ENCODE data around the gene BCL10.

DNA sequence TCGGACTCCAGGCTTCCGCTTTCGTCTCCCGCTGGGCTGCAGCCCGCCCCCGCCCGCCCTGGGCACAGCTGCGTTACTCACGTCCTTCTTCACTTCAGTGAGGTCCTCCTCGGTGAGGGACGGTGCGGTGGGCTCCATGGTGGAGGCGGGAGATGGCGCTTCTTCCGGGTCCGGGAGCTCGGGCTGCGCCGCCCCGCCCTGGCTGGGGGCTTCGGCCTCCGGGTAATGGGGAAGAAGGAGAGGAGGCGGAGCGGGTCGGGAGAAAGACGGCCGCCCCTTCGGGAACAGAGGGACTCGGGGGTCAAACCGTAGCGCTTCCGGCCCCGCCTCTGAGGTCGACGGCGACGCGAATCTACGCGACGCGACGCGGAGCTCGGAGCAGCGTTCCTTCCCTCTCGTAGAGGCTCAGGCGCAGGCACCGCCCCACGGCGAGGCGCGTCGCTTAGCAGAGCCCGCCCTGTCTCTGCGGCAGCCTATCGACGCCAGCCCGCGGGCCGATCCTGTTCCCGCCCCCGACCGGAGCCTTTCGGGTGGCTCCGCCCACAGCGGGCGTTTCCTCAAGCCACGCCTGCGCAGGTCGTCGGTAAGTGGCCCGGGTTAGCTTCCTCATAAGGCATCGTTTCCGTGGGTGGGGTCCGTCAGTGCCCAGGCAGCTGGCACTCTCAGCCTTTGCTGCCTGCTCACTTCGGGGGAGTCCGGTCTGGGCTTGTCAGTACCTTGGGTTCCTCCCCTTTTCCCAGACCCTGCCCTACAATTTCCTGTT lies at the start of gene BCL10:
- TF ChIP-seq, protein P1, sequence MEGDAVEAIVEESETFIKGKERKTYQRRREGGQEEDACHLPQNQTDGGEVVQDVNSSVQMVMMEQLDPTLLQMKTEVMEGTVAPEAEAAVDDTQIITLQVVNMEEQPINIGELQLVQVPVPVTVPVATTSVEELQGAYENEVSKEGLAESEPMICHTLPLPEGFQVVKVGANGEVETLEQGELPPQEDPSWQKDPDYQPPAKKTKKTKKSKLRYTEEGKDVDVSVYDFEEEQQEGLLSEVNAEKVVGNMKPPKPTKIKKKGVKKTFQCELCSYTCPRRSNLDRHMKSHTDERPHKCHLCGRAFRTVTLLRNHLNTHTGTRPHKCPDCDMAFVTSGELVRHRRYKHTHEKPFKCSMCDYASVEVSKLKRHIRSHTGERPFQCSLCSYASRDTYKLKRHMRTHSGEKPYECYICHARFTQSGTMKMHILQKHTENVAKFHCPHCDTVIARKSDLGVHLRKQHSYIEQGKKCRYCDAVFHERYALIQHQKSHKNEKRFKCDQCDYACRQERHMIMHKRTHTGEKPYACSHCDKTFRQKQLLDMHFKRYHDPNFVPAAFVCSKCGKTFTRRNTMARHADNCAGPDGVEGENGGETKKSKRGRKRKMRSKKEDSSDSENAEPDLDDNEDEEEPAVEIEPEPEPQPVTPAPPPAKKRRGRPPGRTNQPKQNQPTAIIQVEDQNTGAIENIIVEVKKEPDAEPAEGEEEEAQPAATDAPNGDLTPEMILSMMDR (IDR thresholded peaks at IDR 0.05), result no peak
- peak; percentile 97 for TF ChIP-seq POLR2A (IDR thresholded peaks at IDR 0.05)
- TF ChIP-seq POLR2AphosphoS5 (IDR thresholded peaks at IDR 0.05), result peak; percentile 91 to 96 (median 91)

Data from transverse colon (tissue), 4 donors.